GM20000 (cell line): Measurements from ENCODE around the gene KIRREL1.

ENCODE experiments used
- DNase-seq: peaks from one replicate; pipeline ENCODE4 v3.0.0; 2012; ENCODE audit warnings: low spot score
- TF ChIP-seq, protein P1 (sequence below): IDR thresholded peaks from 2 replicates; pipeline ENCODE4 v1.5.1; 2012; ENCODE audit warnings: mild to moderate bottlenecking, control low read depth; ENCODE audit errors: extremely low read depth, missing control alignments

KIRREL1 gene

DNA sequence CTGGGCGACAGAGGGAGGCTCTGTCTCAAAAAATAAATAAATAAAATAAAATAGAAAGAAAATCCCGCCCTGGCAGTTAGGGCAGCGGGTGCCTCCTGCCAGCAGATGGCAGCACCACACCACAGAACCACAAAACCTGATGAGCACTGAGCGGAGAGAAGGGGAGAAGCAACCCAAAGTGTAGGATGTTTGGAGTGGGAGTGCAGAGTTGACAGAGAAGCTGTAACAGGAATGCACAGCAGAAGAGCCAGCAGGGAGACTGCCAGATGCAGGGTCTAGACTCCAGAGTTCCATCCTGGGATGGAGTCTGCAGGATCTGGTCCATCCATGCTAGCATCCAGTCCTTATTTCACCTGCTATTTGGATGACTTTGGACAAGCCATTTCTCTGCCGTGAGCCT is 29.7 kb upstream of the KIRREL1 start:
- TF ChIP-seq, protein P1, sequence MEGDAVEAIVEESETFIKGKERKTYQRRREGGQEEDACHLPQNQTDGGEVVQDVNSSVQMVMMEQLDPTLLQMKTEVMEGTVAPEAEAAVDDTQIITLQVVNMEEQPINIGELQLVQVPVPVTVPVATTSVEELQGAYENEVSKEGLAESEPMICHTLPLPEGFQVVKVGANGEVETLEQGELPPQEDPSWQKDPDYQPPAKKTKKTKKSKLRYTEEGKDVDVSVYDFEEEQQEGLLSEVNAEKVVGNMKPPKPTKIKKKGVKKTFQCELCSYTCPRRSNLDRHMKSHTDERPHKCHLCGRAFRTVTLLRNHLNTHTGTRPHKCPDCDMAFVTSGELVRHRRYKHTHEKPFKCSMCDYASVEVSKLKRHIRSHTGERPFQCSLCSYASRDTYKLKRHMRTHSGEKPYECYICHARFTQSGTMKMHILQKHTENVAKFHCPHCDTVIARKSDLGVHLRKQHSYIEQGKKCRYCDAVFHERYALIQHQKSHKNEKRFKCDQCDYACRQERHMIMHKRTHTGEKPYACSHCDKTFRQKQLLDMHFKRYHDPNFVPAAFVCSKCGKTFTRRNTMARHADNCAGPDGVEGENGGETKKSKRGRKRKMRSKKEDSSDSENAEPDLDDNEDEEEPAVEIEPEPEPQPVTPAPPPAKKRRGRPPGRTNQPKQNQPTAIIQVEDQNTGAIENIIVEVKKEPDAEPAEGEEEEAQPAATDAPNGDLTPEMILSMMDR = peak; percentile 66
- DNase-seq = peak; percentile 69

DNA sequence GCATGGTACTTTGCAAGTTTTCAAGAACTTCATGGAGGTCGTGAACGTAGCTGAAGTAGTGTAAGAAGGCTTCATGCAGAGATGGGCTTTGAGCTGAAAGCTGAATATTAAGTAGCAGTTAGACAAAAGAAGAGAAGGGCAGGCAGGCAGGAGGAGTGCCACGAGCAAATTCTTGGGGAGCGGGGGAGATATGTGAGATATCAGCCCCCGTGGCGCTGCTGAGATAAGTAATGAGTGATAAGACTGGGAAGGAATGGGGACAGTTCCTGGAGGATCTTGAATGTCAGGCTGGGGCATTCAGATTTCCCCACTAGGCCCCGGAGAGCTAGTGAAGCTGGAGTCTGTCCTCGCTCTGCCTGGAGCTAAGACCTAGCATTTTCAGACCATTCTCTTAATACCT is 27.9 kb upstream of the KIRREL1 start:
- DNase-seq = no peak
- TF ChIP-seq, protein P1 = no peak

DNA sequence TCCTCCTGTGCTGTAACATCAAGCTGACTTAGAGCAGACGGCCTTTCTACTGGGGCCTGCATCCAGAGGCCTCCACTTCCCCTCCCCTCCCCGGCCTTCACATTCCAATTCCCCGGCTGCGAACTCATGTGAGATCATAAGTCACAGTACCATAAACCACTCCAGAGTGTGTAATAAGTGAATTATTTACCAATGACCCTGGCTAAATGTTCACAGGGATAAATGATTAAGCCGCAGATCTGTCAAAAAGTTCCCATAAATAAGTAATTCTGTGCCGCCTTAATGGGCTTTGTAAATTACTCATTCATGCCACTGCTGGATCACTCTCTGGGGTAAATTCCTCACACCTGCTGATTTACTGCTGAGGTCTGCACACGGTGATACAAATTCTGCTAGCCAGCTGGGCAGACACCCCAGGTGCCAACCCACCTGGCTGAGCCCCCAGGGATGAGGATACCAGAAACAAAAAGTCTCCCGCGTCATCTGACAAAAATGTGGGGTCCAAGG is 27.4 kb upstream of the KIRREL1 start:
- TF ChIP-seq, protein P1 = no peak
- no peak for DNase-seq

DNA sequence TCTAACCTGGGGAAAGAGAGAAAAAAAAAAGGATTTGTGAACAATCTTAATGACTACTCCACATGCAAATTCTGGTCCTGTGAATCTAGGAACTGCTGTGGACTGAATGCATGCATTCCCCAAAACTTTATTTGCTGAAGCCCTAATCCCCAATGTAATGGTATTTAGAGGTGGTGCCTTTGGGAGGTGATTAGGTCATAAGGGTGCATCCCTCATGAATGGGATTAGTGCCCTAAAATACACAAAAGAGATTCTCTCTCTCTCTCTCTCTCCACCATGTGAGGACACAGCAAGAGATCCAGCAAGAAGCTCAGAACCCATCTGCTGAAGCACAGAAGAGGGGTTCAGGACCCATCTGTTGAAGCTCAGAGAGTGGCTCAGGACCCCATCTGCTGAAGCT is 26.2 kb upstream of the KIRREL1 start:
- no peak for DNase-seq
- TF ChIP-seq, protein P1 = no peak

DNA sequence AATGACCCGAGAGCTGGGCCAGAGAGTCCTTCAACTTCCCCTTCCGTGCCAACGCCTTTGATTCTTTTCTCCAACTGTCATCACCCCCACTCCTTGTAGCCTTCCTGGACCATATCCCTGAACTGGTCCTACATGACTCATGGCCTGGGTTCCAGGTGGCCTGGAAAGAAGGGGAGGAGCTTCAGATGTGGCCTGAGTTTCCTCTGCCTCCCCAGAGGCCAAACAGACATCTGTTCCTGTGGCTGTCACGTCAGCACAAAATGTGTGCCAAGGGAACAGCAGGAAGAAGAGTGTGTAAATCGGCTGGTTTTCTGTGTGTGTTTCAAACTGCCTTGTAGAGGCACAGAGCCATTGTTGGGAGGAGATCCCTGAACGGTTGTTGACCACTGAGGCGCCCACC is 24.9 kb upstream of the KIRREL1 start:
- DNase-seq = no peak
- TF ChIP-seq, protein P1 = no peak

DNA sequence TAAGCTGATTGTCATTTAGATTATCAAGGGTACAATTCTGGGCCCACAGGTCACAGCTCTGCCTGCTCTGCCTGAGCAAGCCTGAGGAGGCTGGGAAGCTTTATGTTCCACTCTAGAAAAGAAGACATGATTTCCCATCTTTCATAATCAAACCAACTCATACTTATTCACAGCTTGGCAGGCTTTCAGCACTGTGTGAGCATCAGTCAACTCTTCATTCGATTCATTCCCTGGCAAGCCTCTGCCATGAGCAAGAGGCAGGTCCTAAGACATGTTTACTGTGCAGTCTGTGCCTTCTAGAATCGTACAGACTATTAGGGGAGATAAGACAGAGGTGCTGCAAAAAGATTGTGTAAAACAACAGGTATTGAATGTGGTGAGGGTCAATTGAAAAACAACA is 24.5 kb upstream of the KIRREL1 start:
- TF ChIP-seq, protein P1 = no peak
- DNase-seq = no peak

DNA sequence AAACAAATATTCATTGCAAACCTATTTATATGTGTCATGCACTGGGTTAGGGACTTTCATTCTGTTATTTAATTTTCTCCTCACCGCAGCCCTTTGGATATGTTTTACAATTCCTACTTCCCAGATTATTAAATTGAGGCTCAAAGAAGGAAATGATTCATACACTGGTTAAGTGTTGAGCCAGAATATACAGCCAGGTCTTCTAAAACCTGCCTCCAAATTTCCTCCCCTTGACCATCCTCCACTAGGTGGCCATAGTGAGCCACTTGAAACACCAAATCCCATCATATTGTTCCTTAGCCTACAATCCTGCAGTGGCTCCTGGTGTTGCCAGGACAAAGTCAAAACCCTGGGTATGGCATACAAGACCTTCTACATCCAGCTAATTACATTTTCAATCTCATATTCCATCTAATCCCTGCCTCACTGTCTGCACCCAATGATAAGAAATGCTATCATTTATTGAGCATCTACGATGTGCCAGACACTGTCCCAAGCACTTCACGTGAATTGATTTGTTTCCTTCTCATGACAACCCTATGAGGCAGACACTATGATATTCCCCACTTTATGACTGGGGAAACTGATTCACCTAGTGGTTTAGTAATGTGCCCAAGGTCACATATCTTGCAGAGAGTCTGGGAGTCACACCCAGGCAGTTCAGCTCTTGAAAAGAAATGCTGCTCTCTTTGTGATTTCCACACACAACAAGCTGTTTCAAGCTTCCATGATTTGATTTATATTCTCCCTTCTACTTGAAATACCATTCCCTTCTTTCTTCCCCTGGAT is 23.6 kb upstream of the KIRREL1 start:
- no peak for DNase-seq
- TF ChIP-seq, protein P1 = peak; percentile 57
